ENCODE results near the gene CRYBG2. TPM values are rescaled to one million over a fixed set of nuclear protein-coding genes. Genes with fewer than 3 reads are reported as not detected.

The CRYBG2 gene
- total RNA-seq, 2 donors from 2014 or later = 3.9 to 4.8 TPM

DNA sequence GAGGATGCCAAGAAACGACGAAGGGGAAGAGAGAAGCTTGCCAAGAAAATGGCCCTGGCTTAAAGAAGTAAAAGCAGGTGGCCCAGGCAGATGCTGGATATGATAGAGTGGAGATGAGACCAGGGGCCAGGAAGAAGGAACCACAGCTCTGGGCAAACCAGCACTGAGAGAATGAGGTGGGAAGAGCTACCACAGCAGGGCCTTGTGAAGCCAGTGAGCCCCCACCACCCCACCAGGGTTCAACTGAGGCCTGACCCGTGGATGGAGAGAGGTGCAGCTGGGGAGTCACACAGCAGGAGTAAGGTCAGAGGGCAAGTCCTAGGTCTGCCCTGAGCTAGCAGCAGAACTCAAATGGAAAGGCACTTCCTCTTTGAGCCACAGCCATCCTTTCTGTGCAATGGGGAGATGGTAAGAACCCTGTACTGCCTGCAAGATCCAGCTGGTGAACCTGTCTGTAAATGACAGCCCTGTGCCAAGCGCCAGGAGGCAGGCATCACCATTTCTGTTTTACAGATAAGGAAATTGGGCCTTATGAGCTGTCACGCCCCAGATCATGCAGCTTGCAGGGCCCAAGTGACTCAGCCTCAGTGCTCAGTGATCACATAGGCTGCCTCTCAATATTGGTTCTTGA, 65.5 kb downstream of the CRYBG2 start:
- no peaks in the 10 kb centered on the region for H3K4me1 ChIP-seq (replicated peaks)
- WGBS = 53% methylated on average over 5 of the region's 5 CpGs
- H3K9me3 ChIP-seq = no peaks in the 10 kb centered on the region
- intact Hi-C loops (cut with DNase I) = no loop called here
- TF ChIP-seq POLR2A (IDR thresholded peaks at IDR 0.05) (no peak), POLR2AphosphoS5 (IDR thresholded peaks at IDR 0.05) (no peak)
- H3K27ac ChIP-seq = no peak overlapping the region
- H3K27me3 ChIP-seq (replicated peaks; ENCODE audit: insufficient read depth) = no peaks in the 10 kb centered on the region
- H3K36me3 ChIP-seq = no peaks in the 10 kb centered on the region
- no peak for DNase-seq (ENCODE audit: low spot score)
- no peak overlapping the region for H3K4me3 ChIP-seq

- TF ChIP-seq POLR2A (IDR thresholded peaks at IDR 0.05) (no peak), POLR2AphosphoS5 (IDR thresholded peaks at IDR 0.05) (no peak)
- TF ChIP-seq, protein P1, sequence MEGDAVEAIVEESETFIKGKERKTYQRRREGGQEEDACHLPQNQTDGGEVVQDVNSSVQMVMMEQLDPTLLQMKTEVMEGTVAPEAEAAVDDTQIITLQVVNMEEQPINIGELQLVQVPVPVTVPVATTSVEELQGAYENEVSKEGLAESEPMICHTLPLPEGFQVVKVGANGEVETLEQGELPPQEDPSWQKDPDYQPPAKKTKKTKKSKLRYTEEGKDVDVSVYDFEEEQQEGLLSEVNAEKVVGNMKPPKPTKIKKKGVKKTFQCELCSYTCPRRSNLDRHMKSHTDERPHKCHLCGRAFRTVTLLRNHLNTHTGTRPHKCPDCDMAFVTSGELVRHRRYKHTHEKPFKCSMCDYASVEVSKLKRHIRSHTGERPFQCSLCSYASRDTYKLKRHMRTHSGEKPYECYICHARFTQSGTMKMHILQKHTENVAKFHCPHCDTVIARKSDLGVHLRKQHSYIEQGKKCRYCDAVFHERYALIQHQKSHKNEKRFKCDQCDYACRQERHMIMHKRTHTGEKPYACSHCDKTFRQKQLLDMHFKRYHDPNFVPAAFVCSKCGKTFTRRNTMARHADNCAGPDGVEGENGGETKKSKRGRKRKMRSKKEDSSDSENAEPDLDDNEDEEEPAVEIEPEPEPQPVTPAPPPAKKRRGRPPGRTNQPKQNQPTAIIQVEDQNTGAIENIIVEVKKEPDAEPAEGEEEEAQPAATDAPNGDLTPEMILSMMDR (IDR thresholded peaks at IDR 0.05) = no peak
- no peaks in the 10 kb centered on the region for H3K27me3 ChIP-seq (replicated peaks; ENCODE audit: insufficient read depth)
- intact Hi-C loops (cut with DNase I) = no loop called here
- WGBS = 91% methylated on average over 5 of the region's 5 CpGs
- H3K36me3 ChIP-seq = no peaks in the 10 kb centered on the region
- no peak for DNase-seq (ENCODE audit: low spot score)
- H3K27ac ChIP-seq = no peak overlapping the region
- no peak overlapping the region for H3K4me3 ChIP-seq
- H3K4me1 ChIP-seq (replicated peaks) = no peaks in the 10 kb centered on the region
- H3K9me3 ChIP-seq = no peaks in the 10 kb centered on the region
Measured at GRCh38 chr1:26287811-26288210, 66.1 kb downstream of the CRYBG2 start.

DNA sequence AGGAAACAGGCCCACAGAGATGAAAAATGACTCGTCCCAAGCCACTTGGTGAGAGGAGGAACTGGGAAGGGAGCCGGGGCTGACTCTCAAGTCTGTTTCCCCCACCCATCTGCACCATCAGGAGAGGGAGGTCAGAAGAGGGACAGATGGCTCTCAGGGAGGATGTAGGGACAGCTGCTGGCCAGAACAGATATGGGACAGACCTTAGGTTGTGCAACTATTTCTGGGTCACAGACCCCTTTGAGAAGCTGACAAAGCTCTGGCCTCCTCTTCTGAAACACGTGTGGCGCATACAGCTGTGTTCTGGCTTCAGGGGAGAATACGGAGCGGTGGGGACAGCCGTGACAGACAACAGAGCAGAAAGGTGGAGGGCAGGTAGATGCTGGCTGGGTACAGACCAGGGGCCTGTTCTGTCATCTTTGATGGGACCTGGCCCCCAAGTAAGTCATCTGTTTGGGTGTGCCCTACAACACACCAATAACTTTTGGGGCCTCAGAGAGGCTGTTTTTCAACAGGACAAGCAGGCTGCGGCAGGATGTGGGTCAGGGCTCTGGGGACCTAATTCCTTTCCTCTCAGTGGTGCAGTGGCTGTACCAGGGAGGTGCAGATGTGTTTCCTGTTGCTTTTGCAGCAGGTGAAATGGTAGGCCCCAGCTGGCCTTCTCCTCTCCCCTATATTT, 66.8 kb downstream of the CRYBG2 start:
- Histone ChIP-seq H3K27ac (no peak overlapping the region), H3K36me3 (no peaks in the 10 kb centered on the region), H3K4me1 (replicated peaks) (no peaks in the 10 kb centered on the region), H3K27me3 (replicated peaks; ENCODE audit: insufficient read depth) (no peaks in the 10 kb centered on the region), H3K4me3 (no peak overlapping the region), H3K9me3 (no peaks in the 10 kb centered on the region)
- TF ChIP-seq, protein P1 (IDR thresholded peaks at IDR 0.05) = no peak
- no peak for TF ChIP-seq POLR2AphosphoS5 (IDR thresholded peaks at IDR 0.05)
- no peak for TF ChIP-seq POLR2A (IDR thresholded peaks at IDR 0.05)
- 72% methylated on average over 8 of the region's 8 CpGs for WGBS
- no peak for DNase-seq (ENCODE audit: low spot score)
- intact Hi-C loops (cut with DNase I) = no loop called here

DNA sequence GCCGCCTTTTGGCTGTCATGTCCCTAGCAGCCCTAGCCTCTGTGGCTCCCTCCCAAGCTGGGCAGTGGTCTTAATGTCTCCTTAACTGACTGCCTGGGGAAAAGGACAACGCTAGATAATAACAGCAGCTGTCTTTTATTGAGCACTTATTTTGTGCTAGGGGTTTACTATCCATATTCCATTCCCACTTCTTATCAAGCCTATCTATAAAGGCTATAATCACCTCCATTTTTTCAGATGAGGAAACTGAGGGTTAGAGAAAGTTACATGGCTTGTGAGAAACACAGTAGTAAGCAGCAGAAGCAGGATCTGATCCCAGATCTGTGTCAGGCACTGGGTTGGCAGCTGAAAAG, 67.9 kb downstream of the CRYBG2 start:
- no peaks in the 10 kb centered on the region for H3K9me3 ChIP-seq
- TF ChIP-seq, protein P1 (IDR thresholded peaks at IDR 0.05) = no peak
- TF ChIP-seq POLR2AphosphoS5 (IDR thresholded peaks at IDR 0.05) = no peak
- TF ChIP-seq POLR2A (IDR thresholded peaks at IDR 0.05) = no peak
- peaks cover 6% of the 10 kb centered on the region for H3K4me1 ChIP-seq (replicated peaks)
- no peak overlapping the region for H3K27ac ChIP-seq
- 82% methylated on average over 2 of the region's 2 CpGs for WGBS
- H3K27me3 ChIP-seq (replicated peaks; ENCODE audit: insufficient read depth) = no peaks in the 10 kb centered on the region
- intact Hi-C loops (cut with DNase I) = no loop called here
- H3K36me3 ChIP-seq = no peaks in the 10 kb centered on the region
- DNase-seq (ENCODE audit: low spot score) = no peak
- no peak overlapping the region for H3K4me3 ChIP-seq

DNA sequence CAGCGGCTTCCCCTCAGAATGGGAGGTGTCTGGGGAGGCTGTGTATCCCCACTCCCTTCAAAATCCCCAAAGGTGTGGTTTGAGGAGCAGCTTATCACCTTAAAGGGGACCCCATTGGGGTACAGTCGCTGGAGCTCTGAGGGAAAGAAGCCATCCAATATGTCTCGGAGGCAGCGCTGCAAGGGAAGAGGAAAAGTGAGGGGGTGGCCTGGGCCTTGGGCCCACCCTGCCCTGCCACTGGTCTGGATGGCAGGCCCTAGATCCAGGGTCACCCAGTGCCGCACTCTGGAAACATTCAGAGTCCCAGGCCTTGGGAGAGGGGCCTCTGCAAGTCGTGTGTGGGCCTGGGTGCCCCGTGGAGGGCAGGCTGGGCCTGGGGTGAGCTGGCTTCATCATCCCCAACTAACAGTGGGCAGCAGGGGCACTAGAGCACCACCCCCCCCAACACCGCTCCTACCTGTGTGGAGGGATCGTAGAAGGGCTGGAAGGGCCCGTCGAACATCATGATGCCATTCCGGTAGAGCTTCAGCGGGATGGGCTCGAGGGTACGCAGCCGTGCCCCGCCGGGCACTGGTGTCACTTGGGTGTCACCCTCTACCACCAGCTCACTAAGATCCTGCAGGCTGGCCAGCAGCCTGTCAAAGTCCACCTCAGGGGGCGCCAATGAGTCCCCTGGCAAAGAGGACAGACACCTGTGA, 68.4 kb downstream of the CRYBG2 start:
- Histone ChIP-seq H3K4me3 (no peak overlapping the region), H3K36me3 (no peaks in the 10 kb centered on the region), H3K27ac (no peak overlapping the region), H3K4me1 (replicated peaks) (peaks cover 6% of the 10 kb centered on the region), H3K27me3 (replicated peaks; ENCODE audit: insufficient read depth) (no peaks in the 10 kb centered on the region), H3K9me3 (no peaks in the 10 kb centered on the region)
- TF ChIP-seq POLR2AphosphoS5 (IDR thresholded peaks at IDR 0.05) (no peak), POLR2A (IDR thresholded peaks at IDR 0.05) (no peak)
- TF ChIP-seq, protein P1 (IDR thresholded peaks at IDR 0.05) = no peak
- 82% methylated on average over 19 of the region's 19 CpGs for WGBS
- no peak for DNase-seq (ENCODE audit: low spot score)
- intact Hi-C loops (cut with DNase I) = no loop called here
